Stimulated activated CD8-positive, alpha-beta memory T cell treated with anti-CD3 and anti-CD28 coated beads, Interleukin-15, amount 100 ng/mL, for 48 hours (primary cell): ENCODE results near the gene IGFN1.
"Not testable (repeated sequence)": the region's sequence is repeated elsewhere in the genome, so short reads cannot be mapped to it uniquely, and the experiment has no call there.

ENCODE experiments used
- DNase-seq, 2 donors: peaks; one replicate each; pipeline ENCODE4 v3.0.0-alpha.2; 2020; ENCODE audit warnings: low read depth in 2 of 2

Gene IGFN1

DNA sequence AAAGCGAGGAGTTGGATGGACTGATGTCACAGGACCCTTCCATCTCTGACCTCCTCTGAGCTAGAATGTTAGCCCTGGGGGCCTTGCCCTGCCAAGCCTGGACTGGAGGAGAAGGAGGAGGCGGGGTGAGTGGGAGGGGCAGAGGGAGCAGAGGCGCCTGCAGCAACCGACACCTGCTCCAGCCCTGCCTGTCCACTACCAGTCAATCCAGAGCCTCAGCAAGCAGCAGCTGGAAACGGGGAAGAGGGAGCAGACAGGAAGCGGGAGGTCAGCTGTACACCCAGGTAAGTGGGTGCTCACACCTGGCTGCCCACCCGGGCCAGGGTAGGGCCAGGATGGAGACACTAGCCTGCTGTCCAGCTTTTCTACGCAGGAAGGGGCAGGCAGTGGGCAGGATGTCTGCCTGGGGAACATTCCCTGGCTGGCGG lies at the start of gene IGFN1:
IGFN1 (plus strand) TSS at position 201 of the 428 bp plus-strand sequence. CDS start 2,470 bp downstream, outside the sequence.
- DNase-seq = no peak

- DNase-seq = no peak
These were observed 49.7 kb upstream of the IGFN1 start for GRCh38 chr1:201140941-201141260.

DNA sequence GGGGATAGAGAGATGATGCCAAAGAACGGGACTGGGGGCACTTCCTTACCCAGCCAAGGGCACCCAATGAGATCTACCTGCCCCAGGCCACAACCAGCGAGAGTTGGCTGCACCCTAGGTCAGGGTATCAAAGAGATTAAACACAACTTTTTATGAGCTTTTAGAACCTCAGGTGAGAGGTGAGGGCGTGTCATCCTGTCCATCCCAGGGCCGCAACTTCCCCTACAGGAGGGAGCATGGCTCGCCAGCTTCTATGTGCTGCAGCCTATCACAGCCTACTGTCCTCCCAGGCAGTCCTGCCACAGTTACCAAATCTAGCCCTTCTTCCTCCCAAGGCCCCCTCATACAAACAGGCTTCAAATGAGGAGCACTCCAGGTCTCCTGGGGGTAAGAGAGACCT lies 49.2 kb upstream of the IGFN1 start:
- no peak for DNase-seq

DNA sequence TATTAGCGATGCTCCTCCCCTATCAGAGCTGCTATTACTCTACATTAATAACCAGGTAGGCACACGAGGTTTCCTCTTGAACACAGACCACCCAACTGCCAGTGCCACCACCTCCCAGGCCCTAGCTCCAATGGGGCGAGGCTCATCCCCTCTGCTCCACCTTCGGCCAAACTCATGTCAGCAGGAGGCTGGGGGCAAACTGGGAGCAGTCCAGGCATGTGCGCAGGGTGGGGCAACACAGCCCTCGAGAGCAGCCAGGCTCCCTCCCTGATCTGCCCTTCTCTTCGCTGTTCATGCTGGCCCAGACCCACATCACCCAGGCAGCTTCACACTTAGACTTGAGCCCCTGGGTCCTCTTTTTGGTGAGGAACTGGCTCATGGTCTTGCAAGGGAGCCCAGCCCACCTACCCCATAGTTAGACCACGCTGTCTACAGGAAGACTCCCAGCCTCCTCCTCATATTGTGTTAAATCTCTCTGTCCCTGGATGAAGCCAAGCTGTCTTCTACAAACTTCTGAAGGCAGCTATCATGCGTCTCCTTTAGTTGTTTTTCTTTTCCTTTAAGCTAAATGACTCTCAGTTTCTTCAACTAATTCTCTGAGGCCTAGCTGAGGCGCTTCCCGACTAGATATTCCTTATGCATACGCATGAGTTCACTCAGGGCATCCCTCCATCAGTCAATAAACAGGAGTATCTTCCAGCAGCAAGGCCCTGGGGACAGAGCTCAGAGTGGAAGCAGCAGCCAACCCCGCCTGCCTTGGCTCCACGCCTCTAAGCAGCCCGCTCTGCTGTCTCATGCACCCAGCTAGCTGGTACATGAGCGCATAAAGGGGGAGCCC lies 48.4 kb upstream of the IGFN1 start:
- no peak for DNase-seq

GRCh38 chr1:201142849-201143725 lies 47.5 kb upstream of the IGFN1 start:
- no peak for DNase-seq

DNA sequence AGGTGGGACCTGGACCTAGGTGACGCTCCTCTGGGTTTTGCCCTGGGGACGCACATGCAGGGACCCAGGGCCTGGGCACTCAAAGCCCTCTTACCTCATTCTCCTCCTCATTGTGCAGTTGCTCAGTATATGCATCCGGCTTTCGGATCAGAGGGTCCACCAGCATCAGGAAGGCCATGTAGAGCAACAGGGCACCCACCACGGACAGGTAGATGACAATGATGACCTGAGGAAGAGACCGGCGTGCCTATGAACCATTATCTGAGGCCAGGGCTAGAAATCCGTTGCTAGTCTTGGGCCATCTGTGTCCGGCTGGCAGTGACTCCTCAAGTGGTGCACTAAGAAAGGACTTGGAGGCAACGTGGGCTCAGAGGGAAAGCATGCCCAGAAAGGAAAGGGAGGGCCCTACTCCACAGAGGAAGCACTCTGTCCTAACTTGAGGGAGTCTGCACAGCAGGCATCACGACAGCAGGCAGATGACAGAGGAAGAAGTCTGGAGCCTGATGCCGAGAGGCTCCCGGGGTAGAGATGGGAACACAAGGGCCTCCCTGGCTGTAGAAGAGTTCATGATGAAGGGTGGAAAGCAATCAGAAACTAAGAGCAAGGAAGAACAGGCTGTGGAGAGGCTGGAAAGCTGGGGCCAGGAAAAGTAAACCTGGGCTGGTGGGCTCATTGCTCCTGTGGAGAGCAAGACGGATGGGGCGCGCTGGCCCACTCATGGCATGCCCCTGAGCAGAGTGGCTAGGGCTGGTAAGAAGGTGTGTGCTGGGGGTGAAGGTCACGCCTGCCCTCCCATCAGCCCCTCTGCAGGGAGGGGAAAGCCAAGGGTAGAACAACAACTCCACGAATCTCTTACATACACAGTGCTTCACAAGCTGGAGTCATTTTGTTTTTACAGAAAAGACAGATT lies 46.6 kb upstream of the IGFN1 start:
- no peak for DNase-seq

- DNase-seq = no peak
These were observed 45.9 kb upstream of the IGFN1 start for GRCh38 chr1:201144701-201145100.

DNA sequence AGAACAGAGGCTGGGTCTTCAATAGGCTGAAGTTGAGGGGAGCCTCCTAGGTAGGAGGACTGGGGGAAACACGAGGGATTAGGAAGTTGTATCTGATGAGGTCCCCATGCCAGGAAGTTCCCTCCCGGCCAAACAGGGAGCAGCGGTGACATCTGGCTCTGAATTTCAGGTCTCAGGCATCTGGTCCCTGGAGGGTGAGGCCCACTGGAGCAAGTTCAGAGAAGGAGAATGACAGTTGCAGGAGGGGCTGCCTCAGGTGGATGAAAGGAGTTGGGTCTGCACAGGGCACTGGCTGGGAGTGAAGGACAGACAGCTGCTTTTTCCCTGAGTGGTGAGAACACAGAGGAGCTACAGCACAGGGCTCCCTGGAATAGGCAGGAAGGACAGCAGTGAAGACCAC lies 45.5 kb upstream of the IGFN1 start:
- DNase-seq = no peak

DNA sequence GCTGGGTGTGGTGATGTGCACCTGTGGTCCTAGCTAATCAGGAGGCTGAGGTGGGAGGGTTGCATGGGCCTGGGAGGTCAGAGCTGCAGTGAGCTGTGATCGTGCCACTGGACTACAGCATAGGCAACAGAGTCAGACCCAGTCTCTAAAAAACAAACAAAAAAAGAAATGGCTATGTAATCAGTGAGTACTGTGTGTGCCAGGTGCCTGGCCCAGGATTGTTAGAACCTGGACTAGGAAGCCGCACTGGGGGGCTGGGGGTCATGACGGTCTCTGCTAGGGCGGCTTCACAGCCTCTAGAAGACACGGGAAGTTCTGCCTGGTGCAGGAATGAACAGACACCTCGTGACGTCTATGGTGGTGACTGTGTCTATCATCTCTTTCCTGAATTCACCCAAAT lies 44.8 kb upstream of the IGFN1 start:
- no peak for DNase-seq

GRCh38 chr1:201146626-201147390 lies 43.8 kb upstream of the IGFN1 start:
- DNase-seq = no peak

DNA sequence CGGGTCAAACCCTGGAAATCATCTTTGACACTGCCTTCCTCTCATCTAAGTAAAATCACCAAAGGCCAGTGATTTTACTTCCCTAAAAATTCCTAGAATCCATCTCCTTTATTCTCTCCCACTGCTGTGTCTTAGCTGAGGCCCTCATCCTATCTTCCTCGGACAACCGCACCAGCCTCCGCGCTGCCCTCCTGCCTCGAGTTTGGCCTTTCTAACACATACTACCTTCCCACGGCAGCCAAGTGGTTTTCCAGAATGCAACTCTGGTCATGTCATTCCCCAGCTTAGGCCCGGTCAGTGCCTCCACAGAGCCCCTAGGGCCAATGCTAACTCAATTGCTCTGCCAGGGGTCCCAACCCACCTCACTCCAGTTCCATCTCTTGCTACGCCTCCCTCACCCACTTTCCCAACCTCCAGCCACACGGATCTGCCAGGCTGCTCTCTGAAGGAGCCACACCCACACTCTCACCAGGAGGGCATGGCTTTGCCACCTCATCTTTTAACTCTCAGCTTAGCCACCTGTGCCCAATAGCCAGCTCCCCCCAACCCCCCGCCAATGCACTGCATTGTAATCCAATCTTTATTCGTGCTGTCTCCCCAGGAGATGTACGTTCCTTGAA lies 43.1 kb upstream of the IGFN1 start:
- DNase-seq = no peak

GRCh38 chr1:201149400-201149799 lies 41.2 kb upstream of the IGFN1 start:
- no peak for DNase-seq

DNA sequence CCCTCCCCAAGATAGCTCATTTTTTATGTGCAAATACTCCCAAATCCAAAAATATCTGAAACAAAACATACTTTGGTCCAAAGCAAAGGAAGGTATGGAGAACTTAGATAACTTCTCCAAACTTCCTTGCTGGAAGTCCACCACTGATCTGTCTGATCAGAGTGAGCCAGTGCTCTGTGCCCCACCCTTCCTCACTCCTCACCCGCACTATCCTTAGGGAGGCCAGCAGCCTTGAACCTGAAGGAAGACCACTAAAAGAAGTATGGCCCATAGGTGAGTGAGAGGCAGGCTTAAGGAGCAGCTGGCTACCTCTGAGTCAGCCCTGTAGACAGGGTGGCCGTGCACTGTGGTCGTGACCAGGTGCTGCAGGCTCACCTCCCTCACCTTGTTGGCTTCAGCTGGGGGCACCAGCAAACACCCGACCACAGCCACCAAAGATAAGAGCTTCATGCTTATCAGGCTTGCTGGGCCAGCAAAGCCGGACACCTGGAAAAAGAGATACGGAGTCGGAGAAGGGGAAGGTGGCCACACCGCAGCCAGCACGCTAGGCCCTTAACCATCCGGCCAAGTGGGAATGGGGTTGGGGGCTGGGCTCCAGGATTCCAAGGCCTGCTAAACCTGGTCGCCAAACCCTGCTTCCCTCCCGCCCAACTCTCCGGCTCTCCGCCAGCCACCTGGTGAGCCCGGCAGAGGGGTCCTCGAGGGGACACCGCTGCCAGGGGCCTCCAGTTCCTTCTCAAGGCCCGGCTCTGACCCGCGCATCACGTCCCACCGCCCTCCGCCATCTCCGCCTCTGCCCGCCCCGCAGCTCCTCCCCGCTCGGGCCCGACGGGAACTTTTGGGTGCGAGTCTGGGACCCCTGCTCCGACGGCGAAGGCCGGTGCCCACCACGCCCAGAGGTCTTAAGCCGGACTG lies 36.9 kb upstream of the IGFN1 start:
- no peak for DNase-seq

GRCh38 chr1:201154389-201155165 lies 36.0 kb upstream of the IGFN1 start, which contains the start of gene TMEM9:
Gene TMEM9, minus strand, starts transcription at chr1:201154474. Its CDS starts 551 bp downstream, at chr1:201153923.
- peak; percentile 92 to 95 for DNase-seq

GRCh38 chr1:201155354-201155753 lies 35.3 kb upstream of the IGFN1 start:
- no peak for DNase-seq

- DNase-seq = no peak
These were observed 34.3 kb upstream of the IGFN1 start for GRCh38 chr1:201156346-201156745.

GRCh38 chr1:201156819-201157218 lies 33.8 kb upstream of the IGFN1 start:
- no peak for DNase-seq

- DNase-seq = no peak
These were observed 32.7 kb upstream of the IGFN1 start for GRCh38 chr1:201157949-201158348.

- DNase-seq = not testable (repeated sequence)
These were observed 27.6 kb upstream of the IGFN1 start for GRCh38 chr1:201163036-201163435.
